Right renal cortex interstitium (tissue), 3 donors: ENCODE results near the gene C1QC. TPM values are rescaled to one million over a fixed set of nuclear protein-coding genes. Genes with fewer than 3 reads are reported as not detected.

Source experiments
- DNase-seq, 3 donors: peaks; one replicate each; pipeline ENCODE4 v3.0.0-alpha.2; 2013; ENCODE audit warnings: low read depth in 3 of 3, low spot score in 2 of 3
- polyA plus RNA-seq, 3 donors: library from polyadenylated mRNA; unstranded; fragments of 120-200 nt; gene quantifications; one replicate each; pipeline ENCODE4 v1.2.1, GENCODE V29; 2013; ENCODE audit not compliant: insufficient read length in 3 of 3

The C1QC gene
- 10 to 100 TPM in 2 of 3 donors, 1 to 10 TPM in 1; 8.4 to 13.7 (median 10.9) TPM for polyA plus RNA-seq

GRCh38 chr1:22643381-22643780 lies at the start of gene C1QC:
C1QC (plus strand) TSS chr1:22643633; CDS start chr1:22644024, 391 bp downstream.
- DNase-seq = no peak

- no peak for DNase-seq
Measured at GRCh38 chr1:22594396-22594795, 49.0 kb upstream of the C1QC start.

GRCh38 chr1:22595108-22595507 lies 48.3 kb upstream of the C1QC start:
- DNase-seq = no peak

- DNase-seq = no peak
Measured at GRCh38 chr1:22597301-22597965, 46.0 kb upstream of the C1QC start.

GRCh38 chr1:22597996-22598395 lies 45.4 kb upstream of the C1QC start:
- DNase-seq = no peak

- DNase-seq = no peak
Measured at GRCh38 chr1:22598736-22599135, 44.7 kb upstream of the C1QC start.

GRCh38 chr1:22600071-22600816 lies 43.2 kb upstream of the C1QC start:
- DNase-seq = no peak

GRCh38 chr1:22600817-22601605 lies 42.4 kb upstream of the C1QC start:
- DNase-seq = no peak

- DNase-seq = no peak
Measured at GRCh38 chr1:22601610-22602009, 41.8 kb upstream of the C1QC start.

- no peak for DNase-seq
Measured at GRCh38 chr1:22602060-22602740, 41.2 kb upstream of the C1QC start.

GRCh38 chr1:22606161-22606560 lies 37.3 kb upstream of the C1QC start:
- DNase-seq = no peak

- no peak for DNase-seq
Measured at GRCh38 chr1:22607154-22607553, 36.3 kb upstream of the C1QC start.

GRCh38 chr1:22608361-22608760 lies 35.1 kb upstream of the C1QC start:
- DNase-seq = no peak

GRCh38 chr1:22609291-22609690 lies 34.1 kb upstream of the C1QC start:
- DNase-seq = no peak

- peak; percentile 66 to 74 (median 71) for DNase-seq
Measured at GRCh38 chr1:22611530-22611947, 31.9 kb upstream of the C1QC start.

- DNase-seq = no peak
Measured at GRCh38 chr1:22612671-22613571, 30.5 kb upstream of the C1QC start.

GRCh38 chr1:22613572-22613918 lies 29.9 kb upstream of the C1QC start:
- no peak for DNase-seq

GRCh38 chr1:22613951-22614350 lies 29.5 kb upstream of the C1QC start:
- no peak for DNase-seq

- DNase-seq = no peak
Measured at GRCh38 chr1:22615886-22616285, 27.5 kb upstream of the C1QC start.

- DNase-seq = no peak
Measured at GRCh38 chr1:22616571-22616970, 26.9 kb upstream of the C1QC start.
